Neural progenitor cell (in vitro differentiated cells): ENCODE measurements around the gene PIP5K1B.

Experiments used
- EZH2 ChIP-seq: fragments of 200-600 bp; sonication (generic); IDR thresholded peaks from 2 replicates; pipeline ENCODE4 v1.6.1; 2017; ENCODE audit warnings: antibody characterized with exemption, mild to moderate bottlenecking, moderate library complexity
- EZH2phosphoT487 ChIP-seq: fragments of 200-600 bp; sonication (generic); IDR thresholded peaks from 2 replicates; pipeline ENCODE4 v1.6.1; 2017; ENCODE audit warnings: antibody characterized with exemption
- TF ChIP-seq, protein P1 (sequence below): fragments of 200-600 bp; sonication (generic); IDR thresholded peaks from 2 replicates; pipeline ENCODE4 v1.5.1; 2017; ENCODE audit warnings: antibody characterized with exemption, mild to moderate bottlenecking

DNA sequence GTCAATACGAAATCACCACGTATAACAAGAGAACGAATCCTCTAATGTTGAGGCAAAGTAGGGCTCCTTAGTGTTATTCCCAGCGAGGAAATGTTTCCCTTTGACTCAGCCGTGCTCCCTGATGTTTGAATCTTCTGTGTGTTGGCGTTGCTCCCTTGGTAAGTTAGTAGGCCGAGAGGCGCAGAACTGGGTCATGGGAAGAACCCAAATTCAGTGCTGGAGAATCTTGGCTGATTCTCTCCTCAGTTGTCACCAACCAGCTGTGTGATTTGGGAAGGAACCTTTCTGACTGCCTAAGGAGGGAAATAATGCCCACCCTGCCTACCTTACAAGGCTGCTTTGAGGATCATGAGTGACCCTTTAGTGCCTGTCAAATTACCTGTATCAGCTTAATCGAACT lies 286.4 kb downstream of the PIP5K1B start:
- TF ChIP-seq EZH2phosphoT487 (no peak), EZH2 (no peak)
- TF ChIP-seq, protein P1, sequence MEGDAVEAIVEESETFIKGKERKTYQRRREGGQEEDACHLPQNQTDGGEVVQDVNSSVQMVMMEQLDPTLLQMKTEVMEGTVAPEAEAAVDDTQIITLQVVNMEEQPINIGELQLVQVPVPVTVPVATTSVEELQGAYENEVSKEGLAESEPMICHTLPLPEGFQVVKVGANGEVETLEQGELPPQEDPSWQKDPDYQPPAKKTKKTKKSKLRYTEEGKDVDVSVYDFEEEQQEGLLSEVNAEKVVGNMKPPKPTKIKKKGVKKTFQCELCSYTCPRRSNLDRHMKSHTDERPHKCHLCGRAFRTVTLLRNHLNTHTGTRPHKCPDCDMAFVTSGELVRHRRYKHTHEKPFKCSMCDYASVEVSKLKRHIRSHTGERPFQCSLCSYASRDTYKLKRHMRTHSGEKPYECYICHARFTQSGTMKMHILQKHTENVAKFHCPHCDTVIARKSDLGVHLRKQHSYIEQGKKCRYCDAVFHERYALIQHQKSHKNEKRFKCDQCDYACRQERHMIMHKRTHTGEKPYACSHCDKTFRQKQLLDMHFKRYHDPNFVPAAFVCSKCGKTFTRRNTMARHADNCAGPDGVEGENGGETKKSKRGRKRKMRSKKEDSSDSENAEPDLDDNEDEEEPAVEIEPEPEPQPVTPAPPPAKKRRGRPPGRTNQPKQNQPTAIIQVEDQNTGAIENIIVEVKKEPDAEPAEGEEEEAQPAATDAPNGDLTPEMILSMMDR: no peak
